AG09309 (cell line): ENCODE measurements around the gene KCNQ4.

Experiments
- DNase-seq: peaks from one replicate; pipeline ENCODE4 v3.0.0-alpha.2; 2010; ENCODE audit warnings: low read depth
- H3K4me3 ChIP-seq: 2 replicates; pipeline ENCODE4 v1.5.1; 2011; ENCODE audit warnings: mild to moderate bottlenecking, low read depth, low read length, moderate library complexity; ENCODE audit not compliant: control insufficient read depth
- TF ChIP-seq, protein P1 (sequence below): IDR thresholded peaks from 2 replicates; pipeline ENCODE4 v1.5.1; 2011; ENCODE audit warnings: mild to moderate bottlenecking, low read depth, low read length, inconsistent platforms; ENCODE audit not compliant: insufficient read depth, control insufficient read depth; ENCODE audit errors: missing control alignments

Gene KCNQ4

DNA sequence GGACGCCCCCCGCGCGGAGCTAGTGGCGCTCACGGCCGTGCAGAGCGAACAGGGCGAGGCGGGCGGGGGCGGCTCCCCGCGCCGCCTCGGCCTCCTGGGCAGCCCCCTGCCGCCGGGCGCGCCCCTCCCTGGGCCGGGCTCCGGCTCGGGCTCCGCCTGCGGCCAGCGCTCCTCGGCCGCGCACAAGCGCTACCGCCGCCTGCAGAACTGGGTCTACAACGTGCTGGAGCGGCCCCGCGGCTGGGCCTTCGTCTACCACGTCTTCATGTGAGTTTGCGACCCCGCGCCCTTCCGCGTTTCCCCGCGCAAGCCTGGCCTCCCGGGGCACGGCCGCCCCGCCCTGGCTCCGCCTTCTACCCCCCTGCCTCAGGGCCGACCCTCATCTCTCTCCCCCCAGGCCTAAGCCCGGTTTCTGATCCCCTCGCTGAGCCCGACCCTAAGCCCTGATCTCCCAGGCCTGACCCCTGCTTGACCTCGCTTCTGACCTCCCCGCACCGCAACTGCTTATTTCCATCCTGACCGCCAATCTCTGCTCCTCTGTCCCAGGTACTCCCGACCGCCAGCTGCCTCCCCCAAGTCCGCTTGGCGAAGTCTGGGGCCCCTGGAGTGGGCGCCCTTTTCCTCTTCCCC lies 669 bp downstream of the KCNQ4 start:
- no peak overlapping the region for H3K4me3 ChIP-seq
- TF ChIP-seq, protein P1, sequence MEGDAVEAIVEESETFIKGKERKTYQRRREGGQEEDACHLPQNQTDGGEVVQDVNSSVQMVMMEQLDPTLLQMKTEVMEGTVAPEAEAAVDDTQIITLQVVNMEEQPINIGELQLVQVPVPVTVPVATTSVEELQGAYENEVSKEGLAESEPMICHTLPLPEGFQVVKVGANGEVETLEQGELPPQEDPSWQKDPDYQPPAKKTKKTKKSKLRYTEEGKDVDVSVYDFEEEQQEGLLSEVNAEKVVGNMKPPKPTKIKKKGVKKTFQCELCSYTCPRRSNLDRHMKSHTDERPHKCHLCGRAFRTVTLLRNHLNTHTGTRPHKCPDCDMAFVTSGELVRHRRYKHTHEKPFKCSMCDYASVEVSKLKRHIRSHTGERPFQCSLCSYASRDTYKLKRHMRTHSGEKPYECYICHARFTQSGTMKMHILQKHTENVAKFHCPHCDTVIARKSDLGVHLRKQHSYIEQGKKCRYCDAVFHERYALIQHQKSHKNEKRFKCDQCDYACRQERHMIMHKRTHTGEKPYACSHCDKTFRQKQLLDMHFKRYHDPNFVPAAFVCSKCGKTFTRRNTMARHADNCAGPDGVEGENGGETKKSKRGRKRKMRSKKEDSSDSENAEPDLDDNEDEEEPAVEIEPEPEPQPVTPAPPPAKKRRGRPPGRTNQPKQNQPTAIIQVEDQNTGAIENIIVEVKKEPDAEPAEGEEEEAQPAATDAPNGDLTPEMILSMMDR, result no peak
- DNase-seq, result no peak

DNA sequence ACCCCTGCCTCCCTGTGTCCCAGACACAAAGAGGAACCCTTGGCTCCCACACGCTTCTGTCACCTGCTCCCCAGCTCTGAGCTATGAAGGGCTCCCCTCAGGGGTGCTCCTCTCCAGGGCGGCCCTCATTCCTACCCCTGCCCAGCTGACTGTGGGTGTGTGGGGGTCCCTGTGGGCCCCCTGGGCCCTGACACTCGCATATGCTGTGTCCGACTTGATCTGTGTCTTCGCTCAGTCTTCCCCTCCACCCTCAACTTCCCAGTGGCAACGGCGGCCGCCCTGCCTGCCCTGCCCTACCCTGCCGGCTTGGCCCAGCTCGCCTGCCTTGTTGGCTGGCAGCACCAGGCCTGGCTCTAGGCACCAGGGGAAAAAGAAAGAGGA lies 1.2 kb downstream of the KCNQ4 start:
- no peak overlapping the region for H3K4me3 ChIP-seq
- TF ChIP-seq, protein P1, result no peak
- no peak for DNase-seq

DNA sequence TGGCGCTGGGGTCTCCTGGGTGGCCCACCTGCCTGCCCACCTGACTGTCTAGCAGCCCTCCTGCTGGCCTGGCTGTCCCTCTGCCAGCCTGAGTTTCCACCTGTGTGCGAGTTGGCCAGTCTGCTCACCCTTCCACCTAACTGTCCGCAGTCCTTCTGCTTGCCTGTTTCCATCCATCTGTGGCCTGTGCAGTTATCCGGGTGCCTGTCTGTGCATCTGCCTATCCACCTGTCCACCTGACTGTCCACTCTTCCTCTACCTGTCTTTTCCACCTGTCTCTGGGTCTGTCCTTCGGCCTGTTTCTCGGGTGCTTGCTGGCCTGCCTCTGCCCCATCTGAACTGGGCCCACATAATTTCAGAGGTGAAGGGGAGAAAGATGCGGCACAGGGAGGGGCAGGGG lies 1.9 kb downstream of the KCNQ4 start:
- TF ChIP-seq, protein P1, result no peak
- no peak for DNase-seq
- H3K4me3 ChIP-seq, result no peak overlapping the region

DNA sequence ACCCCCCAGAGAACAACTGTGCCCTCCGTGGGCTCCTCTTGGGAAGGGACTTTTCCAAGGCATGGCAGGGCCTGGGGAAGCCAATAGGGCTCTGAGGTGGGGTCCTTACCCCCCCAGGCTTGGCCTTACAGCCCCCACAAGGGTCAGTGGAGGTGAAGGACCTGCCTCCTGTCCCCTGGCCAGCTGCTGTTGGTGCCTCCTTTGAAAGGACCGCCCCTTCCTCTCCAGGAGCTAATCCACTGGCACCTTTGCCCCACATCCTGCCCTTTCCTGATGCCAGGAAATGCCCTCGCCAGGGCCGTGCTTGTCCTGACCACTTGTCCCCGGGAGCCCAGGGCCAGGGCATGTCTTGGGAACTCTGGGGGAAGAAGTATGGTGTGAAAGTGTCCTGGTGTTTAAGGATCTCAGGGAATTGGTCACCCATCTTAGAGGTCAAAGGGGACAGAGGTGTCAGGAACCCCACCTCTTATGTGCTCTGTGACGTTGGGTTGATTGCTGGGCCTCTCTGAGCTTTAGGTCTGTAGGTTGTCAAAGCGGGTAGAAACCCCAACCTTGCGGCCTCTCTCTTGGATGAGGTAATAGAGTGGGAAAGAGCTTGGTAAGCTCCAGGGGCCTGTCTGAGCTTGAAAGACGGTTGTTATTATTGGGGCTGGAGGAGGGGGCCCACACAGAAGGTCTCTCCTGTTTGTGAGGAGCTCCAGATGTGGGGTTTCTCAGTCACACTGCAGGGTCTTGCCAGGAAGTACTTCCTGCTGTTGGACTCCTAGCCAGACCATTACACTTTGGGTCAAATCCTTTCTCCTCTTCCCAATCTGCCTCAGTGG lies 2.8 kb downstream of the KCNQ4 start:
- TF ChIP-seq, protein P1, result no peak
- no peak overlapping the region for H3K4me3 ChIP-seq
- no peak for DNase-seq

DNA sequence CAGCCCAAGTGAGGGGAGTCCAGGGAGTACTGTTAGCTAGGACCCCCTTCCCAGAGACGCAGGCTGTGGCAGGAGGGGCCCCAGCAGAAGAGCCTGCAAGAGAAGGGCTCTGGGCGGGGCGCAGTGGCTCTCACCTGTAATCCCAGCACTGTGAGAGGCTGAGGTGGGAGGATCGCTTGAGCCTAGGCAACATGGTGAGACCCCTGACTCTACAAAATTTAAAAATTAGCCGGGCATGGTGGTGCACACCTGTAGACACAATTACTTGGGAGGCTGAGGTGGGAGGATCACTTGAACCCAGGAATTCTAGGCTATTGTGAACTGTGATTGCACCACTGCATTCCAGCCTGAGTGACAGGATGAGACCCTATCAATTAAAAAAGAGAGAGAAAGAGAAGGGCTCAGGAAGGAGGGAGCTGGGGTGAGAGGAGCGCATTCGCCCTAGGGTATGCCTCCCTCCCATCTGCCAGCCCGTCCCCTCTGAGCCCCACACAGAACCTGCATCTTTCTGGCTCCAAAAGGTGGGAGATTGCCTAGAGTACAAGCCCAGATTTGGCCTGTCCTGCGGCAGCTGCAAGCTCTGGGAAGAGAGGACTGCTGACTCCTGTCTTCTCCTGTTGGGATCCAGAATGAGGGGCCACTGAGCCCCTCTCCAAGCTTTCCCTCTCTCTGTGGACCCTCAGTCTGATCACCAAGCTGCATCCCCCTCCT lies 3.6 kb downstream of the KCNQ4 start:
- H3K4me3 ChIP-seq, result no peak overlapping the region
- TF ChIP-seq, protein P1, result no peak
- DNase-seq, result no peak

GRCh38 chr1:40787737-40788560 lies 4.4 kb downstream of the KCNQ4 start:
- DNase-seq, result no peak
- TF ChIP-seq, protein P1, result no peak
- H3K4me3 ChIP-seq, result no peak overlapping the region
